ENCODE measurements around the gene STX2. TPM values are rescaled to one million over a fixed set of nuclear protein-coding genes. Genes with fewer than 3 reads are reported as not detected.

The STX2 gene
- total RNA-seq, 1 donor from 2014 or later: 16.5 TPM

GRCh38 chr12:130819681-130820080 is 19.4 kb downstream of the STX2 start:
- no peak overlapping the region for H3K4me3 ChIP-seq
- DNase-seq (ENCODE audit: extremely low spot score in 2 of 2): no peak
- intact Hi-C loops (cut with DNase I): loop anchor here (1.0 kb wide), 1 partner anchor 25 kb away; no protein-coding TSS in a partner anchor
- H3K36me3 ChIP-seq: peaks cover 0 to 18% of the 10 kb centered on the region in 2 donors
- no peaks in the 10 kb centered on the region for H3K4me1 ChIP-seq
- no peaks in the 10 kb centered on the region for H3K9me3 ChIP-seq
- H3K27ac ChIP-seq: no peak overlapping the region
- no peaks in the 10 kb centered on the region for H3K27me3 ChIP-seq
- TF ChIP-seq POLR2A (IDR thresholded peaks at IDR 0.05): no peak
- TF ChIP-seq POLR2AphosphoS5 (IDR thresholded peaks at IDR 0.05; ENCODE audit: insufficient read depth in 1 of 2, low read depth in 1 of 2): no peak
- no peak for TF ChIP-seq CTCF (IDR thresholded peaks at IDR 0.05)

DNA sequence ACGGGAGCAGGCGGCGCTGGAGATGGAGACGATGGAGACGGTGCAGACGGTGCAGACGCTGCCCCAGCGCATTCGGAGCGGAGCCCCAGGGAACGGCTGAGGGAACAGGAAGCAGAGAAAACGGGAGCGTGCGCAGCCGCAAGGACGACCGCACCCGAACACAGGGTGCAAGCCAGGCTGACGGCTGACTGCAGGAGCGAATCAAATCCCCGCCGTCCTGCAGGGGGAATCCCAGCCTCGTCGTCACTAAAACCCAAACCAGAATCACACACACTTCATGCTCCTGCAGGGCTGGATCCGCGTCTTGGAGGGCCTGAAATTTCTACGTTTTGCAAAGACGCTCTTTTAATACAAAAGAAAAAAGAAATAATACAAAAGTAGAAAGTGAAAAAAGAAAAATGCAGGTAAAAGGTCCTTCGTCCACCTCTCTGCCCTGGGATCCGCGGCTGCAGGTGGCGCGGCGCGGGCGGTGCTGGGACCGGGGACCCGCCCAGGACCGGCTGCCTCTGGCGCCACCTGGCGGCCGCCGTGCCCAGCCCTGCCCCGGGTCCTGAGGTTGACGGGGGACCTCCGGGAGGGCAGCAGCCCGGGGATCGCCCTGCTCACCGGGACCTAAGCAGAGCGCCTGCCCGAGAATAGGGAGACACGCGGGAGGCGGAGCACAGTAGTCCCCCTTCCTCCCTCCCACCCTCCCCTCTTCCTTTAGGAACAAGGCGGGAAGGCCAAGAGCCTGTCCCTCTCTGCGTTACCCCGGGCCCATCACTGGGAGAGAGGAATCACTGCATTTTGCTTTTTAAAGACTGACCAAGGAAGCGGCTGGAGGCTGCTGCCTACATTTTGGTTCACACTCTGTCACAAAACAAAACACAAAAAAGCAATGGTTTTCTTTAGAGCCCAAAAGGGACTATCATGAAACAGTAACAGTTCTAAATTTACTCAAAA is 20.1 kb downstream of the STX2 start:
- TF ChIP-seq POLR2A (IDR thresholded peaks at IDR 0.05) (no peak), POLR2AphosphoS5 (IDR thresholded peaks at IDR 0.05; ENCODE audit: insufficient read depth in 1 of 2, low read depth in 1 of 2) (peak in 1 of 2 donors; percentile 11), CTCF (IDR thresholded peaks at IDR 0.05) (peak; percentile 61 to 94 (median 70))
- Histone ChIP-seq H3K36me3 (peaks cover 0 to 12% of the 10 kb centered on the region in 2 donors), H3K27ac (peak overlapping the region; percentile 37), H3K27me3 (no peaks in the 10 kb centered on the region), H3K4me1 (no peaks in the 10 kb centered on the region), H3K4me3 (peak overlapping the region; percentile 34 to 46), H3K9me3 (no peaks in the 10 kb centered on the region)
- DNase-seq (ENCODE audit: extremely low spot score in 2 of 2): no peak
- intact Hi-C loops (cut with DNase I): no loop called here

GRCh38 chr12:130818272-130818634 is 20.8 kb downstream of the STX2 start:
- no peak for TF ChIP-seq CTCF (IDR thresholded peaks at IDR 0.05)
- TF ChIP-seq POLR2AphosphoS5 (IDR thresholded peaks at IDR 0.05; ENCODE audit: insufficient read depth in 1 of 2, low read depth in 1 of 2): no peak
- no peak for TF ChIP-seq POLR2A (IDR thresholded peaks at IDR 0.05)
- Histone ChIP-seq H3K36me3 (peaks cover 0 to 7% of the 10 kb centered on the region in 2 donors), H3K4me3 (peak overlapping the region; percentile 34 to 46), H3K4me1 (no peaks in the 10 kb centered on the region), H3K27me3 (no peaks in the 10 kb centered on the region), H3K27ac (no peak overlapping the region), H3K9me3 (no peaks in the 10 kb centered on the region)
- no peak for DNase-seq (ENCODE audit: extremely low spot score in 2 of 2)
- intact Hi-C loops (cut with DNase I): no loop called here

GRCh38 chr12:130817804-130818203 is 21.2 kb downstream of the STX2 start:
- TF ChIP-seq POLR2A (IDR thresholded peaks at IDR 0.05) (no peak), CTCF (IDR thresholded peaks at IDR 0.05) (no peak), POLR2AphosphoS5 (IDR thresholded peaks at IDR 0.05; ENCODE audit: insufficient read depth in 1 of 2, low read depth in 1 of 2) (no peak)
- H3K4me1 ChIP-seq: no peaks in the 10 kb centered on the region
- H3K4me3 ChIP-seq: no peak overlapping the region
- no peaks in the 10 kb centered on the region for H3K9me3 ChIP-seq
- intact Hi-C loops (cut with DNase I): no loop called here
- DNase-seq (ENCODE audit: extremely low spot score in 2 of 2): no peak
- H3K27ac ChIP-seq: no peak overlapping the region
- H3K36me3 ChIP-seq: peaks cover 0 to 4% of the 10 kb centered on the region in 2 donors
- H3K27me3 ChIP-seq: no peaks in the 10 kb centered on the region

DNA sequence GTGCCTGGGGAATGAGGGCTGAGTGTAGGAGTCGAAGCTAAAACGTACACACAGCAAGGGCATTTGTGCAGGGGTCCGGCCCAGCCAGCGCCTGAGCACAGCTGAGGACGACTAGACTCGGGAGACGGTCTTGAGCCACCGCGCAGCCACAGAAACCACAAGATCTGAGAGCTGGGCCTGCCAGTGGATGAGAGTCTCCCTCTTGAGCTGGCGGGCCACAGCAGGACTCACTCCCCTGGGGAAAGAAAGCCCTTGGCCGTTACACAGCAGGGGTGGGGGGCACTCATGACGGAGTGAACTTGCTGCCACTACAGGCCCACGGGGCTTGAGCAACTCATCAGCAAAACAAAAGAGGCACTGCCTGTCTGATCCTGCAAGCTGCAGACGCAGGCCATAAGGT is 23.0 kb downstream of the STX2 start:
- TF ChIP-seq POLR2AphosphoS5 (IDR thresholded peaks at IDR 0.05; ENCODE audit: insufficient read depth in 1 of 2, low read depth in 1 of 2) (no peak), CTCF (IDR thresholded peaks at IDR 0.05) (no peak), POLR2A (IDR thresholded peaks at IDR 0.05) (no peak)

More for the DNA sequence above, 23.0 kb downstream of the STX2 start:
- no peaks in the 10 kb centered on the region for H3K9me3 ChIP-seq
- H3K36me3 ChIP-seq: no peaks in the 10 kb centered on the region
- intact Hi-C loops (cut with DNase I): no loop called here
- H3K4me3 ChIP-seq: no peak overlapping the region
- no peak overlapping the region for H3K27ac ChIP-seq
- no peak for DNase-seq (ENCODE audit: extremely low spot score in 2 of 2)
- H3K27me3 ChIP-seq: no peaks in the 10 kb centered on the region
- no peaks in the 10 kb centered on the region for H3K4me1 ChIP-seq
